GM19351 (cell line): Measurements from ENCODE around the gene SSR1.

Source experiments
- ATAC-seq: cut with Tn5 transposase; IDR thresholded peaks from one replicate; pipeline ENCODE4 v1.9.1; 2021; ENCODE audit warnings: mild to moderate bottlenecking, moderate library complexity; ENCODE audit not compliant: unreplicated experiment

Gene SSR1

DNA sequence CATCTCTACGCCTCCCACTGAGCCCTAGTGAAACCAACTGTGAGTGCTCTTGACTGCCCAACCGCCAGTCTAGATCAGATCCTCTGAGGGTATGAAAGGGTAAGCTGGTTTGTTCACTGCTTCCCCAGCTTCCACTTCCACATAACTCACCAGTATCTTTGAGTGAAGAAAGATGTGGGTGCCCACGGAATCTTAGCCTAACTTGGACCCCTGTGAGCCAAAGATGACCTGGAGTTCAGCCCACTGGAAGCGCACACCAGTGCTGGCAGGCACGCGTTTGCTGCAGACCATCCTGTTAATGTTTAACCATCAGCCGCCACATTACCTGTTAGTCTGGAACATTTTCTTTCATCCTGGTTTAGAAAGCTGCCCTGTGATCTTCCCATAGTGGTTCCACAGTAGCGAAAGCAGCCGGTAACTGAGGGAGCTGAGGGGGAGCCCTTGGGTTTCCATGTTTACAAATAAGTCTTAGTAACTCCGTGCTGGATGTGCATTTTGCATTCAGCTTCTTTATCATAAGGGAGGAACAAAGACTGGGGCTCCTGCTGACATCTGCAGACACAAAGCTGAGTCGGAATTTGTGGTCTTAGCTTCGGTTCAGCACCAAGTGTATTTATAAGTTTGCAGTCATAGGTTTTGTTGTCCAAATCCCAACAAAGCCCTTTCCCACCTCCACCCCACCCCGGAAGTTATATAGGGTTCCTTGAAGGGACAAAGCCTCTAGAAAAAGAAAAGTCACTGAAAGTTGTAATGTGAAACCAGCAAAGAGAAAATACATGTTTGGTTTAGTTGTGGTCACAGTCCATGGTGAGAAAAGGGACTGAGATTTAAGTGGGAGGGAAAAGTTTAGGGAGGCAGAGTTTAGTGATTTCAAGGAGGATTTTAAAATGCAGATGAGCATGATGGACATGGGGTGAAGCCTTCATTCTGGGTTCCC is 71.0 kb downstream of the SSR1 start:
- no peak for ATAC-seq

DNA sequence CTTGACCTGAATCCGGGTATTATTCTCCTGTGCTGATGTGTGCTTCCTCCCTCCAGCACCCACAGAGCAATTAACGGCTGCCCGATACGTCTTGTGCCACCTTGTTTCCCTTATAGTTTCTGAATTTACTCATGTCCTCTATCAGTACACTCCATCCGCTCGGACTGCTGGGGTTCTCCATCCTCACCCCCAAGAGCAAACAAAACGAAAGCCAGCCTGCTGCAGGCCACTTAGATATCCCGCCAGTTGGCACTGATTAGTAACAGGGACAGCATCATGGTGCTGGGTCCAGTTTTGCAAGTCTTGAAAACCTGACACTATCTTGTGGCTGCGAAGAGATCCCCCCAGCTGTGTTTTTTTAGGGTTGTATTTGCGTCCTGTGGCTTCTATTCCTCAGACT is 71.8 kb downstream of the SSR1 start:
- no peak for ATAC-seq

DNA sequence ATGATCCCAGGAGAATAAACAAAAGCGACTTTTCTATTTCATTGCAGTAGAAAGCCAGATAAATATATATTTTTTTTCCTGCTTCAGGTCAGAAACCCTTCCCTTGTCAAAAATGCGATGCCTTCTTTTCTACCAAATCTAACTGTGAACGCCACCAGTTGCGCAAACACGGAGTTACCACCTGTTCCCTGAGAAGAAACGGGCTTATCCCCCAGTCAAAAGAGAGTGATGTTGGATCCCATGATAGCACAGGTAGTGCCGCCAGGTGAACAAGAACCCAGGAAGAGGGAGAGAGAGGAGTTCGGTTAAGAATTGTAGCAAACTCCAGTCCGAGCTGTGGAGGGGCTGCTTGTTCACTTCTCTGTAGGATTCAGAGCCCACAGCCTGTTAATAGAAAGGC is 72.6 kb downstream of the SSR1 start:
- ATAC-seq: no peak

DNA sequence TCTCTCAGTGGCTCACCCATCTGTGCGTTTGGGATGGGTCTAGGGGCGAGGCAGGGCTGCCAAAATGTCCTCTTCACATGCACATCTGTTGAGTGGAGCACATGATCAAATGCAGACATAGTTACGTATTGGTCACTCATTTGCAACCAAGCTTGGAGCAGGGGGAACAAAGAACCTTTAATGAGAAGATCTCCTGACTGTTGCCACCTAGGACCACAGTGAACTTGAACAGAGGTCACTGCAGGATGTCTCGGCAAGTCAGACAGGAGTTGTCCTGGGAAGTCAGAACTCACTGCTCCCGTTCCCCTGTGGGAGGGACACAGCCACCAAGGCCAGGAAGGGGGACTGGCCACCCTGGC is 73.4 kb downstream of the SSR1 start:
- ATAC-seq: no peak

DNA sequence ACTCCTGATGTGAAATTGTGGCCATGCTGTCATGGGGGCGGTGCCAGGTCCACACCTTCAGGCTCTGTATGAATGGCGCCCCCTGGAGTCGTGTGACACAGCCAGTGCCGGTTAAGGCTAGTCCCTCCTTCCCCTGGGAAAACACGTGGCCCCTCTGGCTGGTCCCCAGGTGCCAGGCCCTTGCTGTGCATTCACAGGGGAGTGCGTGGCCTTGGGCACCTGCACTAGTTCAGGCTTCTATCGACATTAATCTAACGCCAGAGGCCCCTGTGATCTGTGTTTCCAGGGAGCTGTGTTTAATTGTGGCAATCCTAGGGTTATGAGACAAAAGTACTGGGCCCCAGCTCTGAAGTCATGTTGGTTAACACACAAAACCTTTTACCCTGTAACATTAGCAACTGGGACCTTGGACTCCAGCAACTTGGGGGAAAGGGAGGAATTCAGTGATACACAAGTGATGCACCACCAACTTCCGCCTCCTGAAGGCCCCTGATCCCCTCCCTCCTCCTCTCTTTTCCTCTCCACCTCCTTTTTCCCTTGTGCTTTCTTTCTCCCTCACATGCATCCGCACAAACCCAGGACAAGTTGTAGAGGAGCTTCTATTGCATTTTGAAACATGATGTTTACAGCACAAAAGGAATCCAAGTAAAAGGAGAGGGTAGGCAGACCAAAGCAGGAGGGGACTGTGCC is 74.0 kb downstream of the SSR1 start:
- peak; percentile 44 for ATAC-seq

DNA sequence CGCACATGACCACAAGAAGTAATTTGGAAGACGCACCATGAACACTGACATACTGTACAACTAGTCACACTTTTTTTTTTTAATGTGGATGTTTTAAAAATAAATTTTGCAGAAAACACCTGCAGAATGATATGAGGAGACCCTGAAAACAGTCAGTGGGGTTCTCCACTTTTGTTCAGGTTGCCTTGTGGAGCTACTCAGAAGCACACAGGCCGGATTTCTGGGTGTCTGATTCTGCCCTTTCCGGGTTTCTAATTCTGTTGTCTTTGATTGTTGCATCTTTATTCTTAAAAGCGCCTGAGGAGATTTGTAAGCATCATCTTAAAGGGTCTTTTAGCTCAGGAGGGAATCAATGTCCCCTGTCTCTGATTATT is 74.5 kb downstream of the SSR1 start:
- ATAC-seq: no peak

DNA sequence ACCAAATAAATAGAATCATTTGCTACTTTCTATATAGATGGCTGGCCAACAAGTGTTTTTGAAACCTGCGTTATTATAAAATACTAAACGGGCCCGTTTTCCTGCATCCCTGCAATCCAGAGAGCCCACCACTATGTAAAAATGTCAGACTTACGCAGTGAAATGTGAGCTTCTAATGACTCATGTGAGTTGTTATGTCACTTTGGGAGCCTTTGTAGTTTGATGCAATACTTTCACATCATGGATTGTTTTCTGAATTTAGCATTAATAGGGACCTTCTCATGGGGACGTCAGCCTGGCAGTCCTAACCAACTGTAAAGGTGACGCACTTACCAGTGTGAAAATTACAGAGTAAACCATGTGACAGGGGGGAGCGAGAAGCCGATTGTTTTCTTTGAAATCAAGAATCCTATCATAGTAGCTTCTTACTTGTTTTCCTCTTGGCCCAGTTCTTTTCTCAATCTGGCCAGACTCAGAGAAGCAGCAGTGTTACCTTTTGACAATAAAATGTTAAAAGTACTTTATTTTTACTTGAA is 75.3 kb downstream of the SSR1 start:
- ATAC-seq: no peak

DNA sequence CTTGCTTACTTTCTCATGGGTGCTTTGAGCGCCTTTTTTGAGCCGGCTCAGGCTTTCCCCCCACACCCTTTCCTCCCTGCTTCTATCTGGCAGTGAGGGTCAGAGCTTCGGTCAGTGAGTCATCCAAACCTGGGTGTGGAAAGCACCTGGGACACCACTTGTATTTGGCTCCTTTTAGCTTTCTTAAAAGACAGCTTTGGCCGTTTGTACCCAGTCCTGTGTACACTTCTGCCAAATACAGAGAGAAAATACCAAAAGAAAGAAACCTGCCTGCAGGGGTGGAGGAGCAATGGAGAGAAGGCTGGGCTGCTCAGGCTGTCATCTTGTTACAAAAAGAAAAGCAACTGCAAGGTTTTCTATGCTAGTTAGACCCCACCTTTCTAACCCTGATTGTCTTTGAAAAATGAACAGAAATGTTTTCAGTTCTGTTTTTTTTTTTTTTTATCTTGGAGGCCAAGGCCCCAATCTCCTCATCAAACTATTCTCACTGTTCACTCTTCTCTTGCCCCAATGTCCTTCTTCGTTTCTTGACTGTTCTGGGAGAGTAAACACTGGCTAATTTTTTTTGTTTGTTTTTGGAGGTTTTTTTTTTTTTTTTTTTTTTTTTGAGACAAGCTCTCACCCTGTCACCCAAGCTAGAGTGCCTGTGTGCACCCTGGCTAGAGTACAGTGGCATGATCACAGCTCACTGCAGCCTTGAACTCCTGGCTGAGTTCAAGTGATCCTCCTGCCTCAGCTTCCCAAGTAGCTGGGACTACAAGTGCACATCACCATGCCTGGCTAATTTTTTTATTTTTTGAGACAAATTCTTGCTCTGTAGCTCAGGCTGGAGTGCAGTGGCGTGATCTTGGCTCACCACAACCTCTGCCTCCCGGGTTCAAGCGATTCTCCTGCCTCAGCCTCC is 76.4 kb downstream of the SSR1 start:
- ATAC-seq: peak; percentile 59

DNA sequence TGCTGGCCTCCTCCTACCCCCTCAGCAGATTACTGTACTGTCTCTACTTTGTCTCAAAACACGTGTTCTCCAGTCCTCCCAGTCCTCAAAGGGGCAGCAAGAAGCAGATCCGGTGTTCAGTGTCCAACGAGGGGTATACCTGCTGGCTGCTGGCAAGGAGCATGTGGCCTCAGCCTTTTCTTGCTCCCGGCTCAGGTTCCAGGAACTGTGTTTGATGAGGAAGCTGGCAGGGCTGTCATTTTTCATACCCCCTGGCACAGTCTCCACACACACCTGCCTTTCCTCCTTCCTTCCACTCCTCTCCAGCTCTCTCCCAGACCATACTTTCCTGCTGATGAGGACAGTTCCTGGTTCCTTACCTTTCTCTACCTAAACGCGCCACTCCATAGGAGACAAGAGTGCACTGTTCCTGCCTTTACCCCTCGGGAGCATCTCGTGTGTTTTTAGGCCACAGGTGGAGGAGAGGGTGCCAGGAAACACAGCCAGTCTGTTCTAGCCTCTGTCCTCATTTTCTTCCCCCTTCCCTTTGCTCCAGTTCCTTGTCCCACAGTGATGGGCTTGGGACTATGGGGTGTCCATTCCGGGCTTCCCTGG is 77.2 kb downstream of the SSR1 start:
- ATAC-seq: no peak

DNA sequence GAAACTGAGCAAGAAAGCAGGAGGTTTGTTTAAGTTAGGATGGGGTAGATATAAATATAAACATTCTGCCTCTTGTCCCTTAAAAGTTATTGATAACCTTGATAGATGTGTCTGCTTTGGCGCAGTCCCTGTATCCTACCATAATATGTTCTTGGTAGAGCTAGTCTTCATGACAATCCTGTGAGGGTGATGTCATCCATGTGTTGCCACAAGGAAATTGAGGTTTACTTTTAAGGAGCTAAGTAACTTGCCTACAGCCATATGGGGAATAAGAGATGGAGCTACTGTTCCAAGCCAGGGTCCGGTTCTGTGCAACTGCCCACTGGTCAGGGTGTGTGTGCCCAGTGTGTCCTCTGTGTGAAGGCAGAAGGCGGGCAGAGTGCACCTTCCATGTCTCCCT is 78.5 kb downstream of the SSR1 start:
- ATAC-seq: no peak

DNA sequence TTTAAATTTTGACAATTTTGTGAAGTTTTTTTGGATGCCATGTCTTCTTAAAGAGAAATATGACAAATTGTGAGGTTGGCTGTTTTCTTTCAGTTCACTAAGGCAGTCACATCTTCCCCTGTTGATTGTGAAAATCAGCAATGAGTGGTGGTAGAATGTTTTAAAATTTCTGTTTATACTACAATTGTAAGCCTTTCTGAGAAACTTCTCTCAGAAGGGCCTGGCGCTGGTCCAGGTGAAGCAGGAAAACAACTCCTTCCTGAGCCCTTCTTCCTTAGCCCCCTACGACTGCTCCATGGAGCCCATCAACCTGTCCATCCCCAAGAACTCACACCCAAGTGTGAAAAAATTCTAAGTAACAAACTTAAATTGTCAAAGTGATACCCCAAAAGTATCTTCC is 80.6 kb downstream of the SSR1 start:
- no peak for ATAC-seq

DNA sequence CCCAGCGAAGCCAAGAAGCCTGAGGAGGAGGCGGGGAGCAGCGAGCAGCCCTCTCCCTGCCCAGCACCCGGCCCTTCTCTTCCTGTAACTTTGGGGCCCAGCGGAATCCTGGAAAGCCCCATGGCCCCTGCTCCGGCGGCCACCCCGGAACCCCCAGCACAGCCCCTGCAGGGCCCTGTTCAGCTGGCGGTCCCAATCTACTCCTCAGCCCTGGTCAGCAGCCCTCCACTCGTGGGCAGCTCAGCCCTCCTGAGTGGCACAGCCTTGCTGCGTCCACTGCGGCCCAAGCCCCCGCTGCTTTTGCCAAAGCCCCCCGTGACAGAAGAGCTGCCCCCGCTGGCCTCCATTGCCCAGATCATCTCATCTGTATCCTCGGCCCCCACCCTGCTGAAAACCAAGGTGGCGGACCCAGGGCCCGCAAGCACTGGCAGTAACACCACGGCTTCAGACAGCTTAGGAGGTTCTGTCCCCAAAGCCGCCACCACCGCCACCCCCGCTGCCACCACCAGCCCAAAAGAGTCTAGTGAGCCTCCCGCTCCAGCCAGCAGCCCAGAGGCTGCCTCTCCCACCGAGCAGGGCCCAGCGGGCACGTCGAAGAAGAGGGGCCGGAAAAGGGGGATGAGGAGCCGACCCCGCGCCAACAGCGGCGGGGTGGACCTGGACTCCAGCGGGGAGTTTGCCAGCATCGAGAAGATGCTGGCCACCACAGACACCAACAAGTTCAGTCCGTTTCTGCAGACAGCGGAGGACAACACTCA is 81.9 kb downstream of the SSR1 start:
- no peak for ATAC-seq

DNA sequence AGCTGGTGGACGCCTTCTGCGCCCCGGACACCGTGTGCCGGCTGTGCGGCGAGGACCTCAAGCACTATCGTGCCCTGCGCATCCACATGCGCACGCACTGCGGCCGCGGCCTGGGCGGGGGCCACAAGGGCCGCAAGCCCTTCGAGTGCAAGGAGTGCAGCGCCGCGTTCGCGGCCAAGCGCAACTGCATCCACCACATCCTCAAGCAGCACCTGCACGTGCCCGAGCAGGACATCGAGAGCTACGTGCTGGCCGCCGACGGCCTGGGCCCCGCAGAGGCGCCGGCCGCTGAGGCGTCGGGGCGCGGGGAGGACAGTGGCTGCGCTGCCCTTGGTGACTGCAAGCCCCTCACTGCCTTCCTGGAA is 82.7 kb downstream of the SSR1 start:
- no peak for ATAC-seq

DNA sequence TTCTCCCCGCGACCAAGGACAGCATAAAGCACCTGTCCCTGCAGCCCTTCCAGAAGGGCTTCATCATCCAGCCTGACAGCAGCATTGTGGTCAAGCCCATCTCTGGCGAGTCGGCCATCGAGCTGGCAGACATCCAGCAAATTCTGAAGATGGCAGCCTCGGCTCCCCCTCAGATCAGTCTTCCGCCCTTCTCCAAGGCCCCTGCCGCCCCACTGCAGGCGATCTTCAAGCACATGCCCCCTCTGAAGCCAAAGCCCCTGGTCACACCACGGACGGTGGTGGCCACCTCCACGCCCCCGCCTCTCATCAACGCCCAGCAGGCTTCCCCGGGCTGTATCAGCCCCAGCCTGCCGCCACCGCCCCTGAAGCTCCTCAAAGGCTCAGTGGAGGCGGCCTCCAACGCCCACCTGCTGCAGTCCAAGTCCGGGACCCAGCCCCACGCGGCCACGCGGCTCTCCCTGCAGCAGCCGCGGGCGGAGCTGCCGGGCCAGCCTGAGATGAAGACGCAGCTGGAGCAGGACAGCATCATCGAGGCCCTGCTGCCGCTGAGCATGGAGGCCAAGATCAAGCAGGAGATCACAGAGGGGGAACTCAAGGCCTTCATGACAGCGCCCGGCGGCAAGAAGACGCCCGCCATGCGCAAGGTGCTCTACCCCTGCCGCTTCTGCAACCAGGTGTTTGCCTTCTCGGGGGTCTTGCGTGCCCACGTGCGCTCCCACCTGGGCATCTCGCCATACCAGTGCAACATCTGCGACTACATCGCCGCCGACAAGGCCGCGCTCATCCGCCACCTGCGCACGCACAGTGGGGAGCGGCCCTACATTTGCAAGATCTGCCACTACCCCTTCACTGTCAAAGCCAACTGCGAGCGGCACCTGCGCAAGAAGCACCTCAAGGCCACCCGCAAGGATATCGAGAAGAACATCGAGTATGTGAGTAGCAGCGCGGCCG is 83.3 kb downstream of the SSR1 start:
- no peak for ATAC-seq

DNA sequence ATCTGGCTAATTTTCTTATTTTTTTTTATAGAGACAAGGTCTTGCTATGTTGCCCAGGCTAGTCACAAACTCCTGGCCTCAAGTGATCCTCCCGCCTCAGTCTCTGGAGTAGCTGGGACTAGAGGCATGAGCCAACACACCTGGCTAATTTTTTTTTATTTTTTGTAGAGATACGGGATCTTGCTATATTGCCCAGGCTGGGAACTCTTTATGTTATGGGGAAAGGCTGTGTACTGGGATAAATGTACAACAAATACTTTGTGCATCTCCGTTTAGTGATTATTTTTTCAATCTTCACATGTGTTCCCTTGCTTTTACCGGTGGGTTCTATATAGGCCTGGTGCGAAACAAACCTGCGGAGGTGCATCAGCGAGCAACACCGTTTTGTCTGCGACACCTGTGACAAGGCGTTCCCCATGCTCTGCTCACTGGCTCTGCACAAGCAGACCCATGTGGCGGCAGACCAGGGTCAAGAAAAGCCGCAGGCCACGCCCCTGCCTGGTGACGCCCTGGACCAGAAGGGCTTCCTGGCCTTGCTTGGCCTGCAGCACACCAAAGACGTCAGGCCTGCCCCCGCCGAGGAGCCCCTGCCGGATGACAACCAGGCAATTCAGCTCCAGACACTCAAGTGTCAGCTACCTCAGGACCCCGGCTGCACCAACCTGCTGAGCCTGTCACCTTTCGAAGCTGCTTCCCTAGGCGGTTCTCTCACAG is 84.2 kb downstream of the SSR1 start:
- no peak for ATAC-seq

DNA sequence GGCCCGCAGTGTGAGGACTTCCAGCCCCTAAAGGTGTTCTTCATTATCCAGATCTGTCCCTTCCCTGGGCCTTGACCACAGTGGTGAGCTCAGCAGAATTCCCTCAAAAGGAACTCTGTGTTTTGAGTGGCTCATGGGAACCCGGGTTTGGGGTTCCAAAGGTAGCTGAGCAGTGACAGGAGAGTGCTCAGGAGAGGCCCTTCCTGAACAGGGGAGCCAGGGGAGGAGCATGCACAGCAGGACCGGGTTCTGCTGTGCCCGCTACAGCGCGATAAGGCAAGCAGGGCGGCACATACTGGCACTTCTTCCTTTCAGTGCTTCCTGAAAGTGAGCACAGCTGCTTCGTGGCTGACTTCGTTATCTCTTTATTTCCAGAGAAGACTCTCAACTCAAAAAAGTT is 88.3 kb downstream of the SSR1 start:
- no peak for ATAC-seq

DNA sequence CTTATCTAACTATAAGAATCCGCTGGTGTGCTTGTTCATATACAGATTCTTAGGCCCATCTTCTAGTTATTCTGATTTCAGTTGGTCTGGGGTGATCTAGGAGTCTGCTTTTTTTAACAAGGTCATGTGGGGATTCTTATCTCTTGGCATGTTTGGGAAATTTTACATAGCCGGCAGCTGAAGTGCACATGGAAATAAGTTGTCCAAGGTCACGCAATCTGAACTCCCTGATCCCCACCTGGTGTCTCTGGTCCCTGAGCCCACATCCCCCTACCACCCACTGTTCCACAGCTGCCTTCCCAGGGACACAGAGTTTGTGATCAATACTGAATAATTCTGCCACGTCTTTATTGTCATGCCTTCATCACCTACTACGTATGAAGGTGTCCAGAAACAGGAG is 90.8 kb downstream of the SSR1 start:
- ATAC-seq: no peak

DNA sequence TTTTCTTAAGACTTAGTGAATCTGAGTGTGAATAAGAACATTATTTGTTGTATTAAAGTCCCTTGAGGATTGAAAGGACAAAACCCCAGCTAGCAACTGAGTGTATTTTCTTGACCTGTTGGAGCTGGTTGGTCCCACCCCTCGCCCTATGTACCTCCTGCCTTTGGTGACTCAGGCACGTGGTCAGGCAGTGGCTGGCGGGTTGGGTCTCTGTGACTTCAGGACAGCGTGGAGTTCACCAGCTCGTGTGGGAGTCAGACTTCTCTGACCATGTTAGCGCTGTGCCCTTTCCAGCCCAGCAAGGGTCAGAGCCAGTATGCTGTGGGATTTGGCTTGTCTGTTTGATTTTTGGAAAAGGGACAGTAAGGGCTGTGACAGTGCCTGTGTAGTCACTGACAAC is 93.7 kb downstream of the SSR1 start:
- ATAC-seq: no peak
